ENCODE data around the gene EPG5.
"Not testable (repeated sequence)": the region's sequence is repeated elsewhere in the genome, so short reads cannot be mapped to it uniquely, and the experiment has no call there.

EPG5 gene

GRCh38 chr18:45837283-45838070, 129.7 kb downstream of the EPG5 start:
- DNase-seq, result peak; percentile 54
- ATAC-seq, result peak; percentile 74

- DNase-seq, result no peak
- ATAC-seq, result no peak
Measured at GRCh38 chr18:45836242-45837205, 130.6 kb downstream of the EPG5 start.

- DNase-seq, result no peak
Measured at GRCh38 chr18:45835057-45835636, 132.0 kb downstream of the EPG5 start.

DNA sequence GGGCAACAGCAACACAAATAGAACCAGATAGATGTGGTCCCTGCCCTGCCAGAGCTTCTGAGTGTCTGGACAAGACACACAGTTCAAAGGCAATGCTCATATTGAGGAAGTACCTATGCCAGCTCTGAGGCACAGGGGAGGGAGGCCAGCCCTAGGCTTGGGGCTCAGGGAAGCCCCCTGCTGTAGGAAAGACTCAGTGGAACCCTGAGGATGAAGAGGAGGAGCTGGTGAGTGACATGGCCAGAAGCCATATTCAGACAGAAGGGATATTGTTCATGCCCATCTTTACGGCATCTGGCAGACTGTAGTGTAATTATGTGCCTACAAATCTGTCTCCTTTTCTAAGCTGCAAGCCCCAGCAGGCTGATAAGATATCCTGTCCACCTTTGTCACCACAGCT, 132.8 kb downstream of the EPG5 start:
- ATAC-seq (no peak), DNase-seq (no peak)

More at GRCh38 chr18:45835057-45835636, 132.0 kb downstream of the EPG5 start:
- no peak for ATAC-seq

- DNase-seq, result no peak
- ATAC-seq, result no peak
Measured at GRCh38 chr18:45833846-45834245, 133.3 kb downstream of the EPG5 start.

DNA sequence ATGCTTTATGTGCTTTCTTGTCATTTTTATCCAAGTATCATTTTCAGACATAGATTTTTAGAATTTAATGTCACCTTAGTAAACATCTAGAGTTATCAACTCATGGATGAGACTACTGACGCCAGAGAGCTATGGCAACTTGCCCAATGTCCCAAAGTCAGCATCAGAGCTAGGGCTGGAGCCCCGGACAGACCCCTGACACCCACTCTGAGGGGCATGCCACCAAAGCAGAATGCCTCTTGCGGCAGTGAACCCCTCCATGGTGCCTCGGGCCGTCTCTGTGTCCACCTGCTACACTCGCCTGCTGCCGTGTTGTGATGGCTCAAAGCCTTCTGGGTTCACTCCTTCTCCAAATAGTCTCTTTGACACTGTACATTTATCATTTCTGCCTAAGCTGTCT, 136.2 kb downstream of the EPG5 start:
- ATAC-seq, result no peak
- DNase-seq, result no peak

- ATAC-seq (no peak), DNase-seq (no peak)
Measured at GRCh38 chr18:45829855-45830254, 137.3 kb downstream of the EPG5 start.

- ATAC-seq, result no peak
- no peak for DNase-seq
Measured at GRCh38 chr18:45828917-45829811, 138.0 kb downstream of the EPG5 start.

DNA sequence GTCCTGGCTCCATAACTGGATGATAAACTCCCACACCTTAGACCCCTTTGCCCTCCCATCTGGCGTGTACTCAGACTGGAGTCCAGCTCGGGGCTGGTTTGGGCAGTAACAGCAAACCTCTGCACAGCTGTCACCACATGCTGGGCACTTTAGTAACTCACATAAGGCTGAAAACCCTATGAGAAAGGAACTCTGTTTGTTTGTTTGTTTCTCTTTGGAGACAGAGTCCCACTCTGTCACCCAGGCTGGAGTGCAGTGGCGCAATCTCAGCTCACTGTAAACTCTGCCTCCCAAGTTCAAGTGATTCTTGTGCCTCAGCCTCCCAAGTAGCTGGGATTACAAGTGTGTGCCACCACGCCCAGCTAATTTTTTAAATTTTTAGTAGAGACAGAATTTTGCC, 140.4 kb downstream of the EPG5 start:
- not testable (repeated sequence) for ATAC-seq, DNase-seq

GRCh38 chr18:45826084-45826483, 141.0 kb downstream of the EPG5 start:
- ATAC-seq, result no peak
- DNase-seq, result no peak

DNA sequence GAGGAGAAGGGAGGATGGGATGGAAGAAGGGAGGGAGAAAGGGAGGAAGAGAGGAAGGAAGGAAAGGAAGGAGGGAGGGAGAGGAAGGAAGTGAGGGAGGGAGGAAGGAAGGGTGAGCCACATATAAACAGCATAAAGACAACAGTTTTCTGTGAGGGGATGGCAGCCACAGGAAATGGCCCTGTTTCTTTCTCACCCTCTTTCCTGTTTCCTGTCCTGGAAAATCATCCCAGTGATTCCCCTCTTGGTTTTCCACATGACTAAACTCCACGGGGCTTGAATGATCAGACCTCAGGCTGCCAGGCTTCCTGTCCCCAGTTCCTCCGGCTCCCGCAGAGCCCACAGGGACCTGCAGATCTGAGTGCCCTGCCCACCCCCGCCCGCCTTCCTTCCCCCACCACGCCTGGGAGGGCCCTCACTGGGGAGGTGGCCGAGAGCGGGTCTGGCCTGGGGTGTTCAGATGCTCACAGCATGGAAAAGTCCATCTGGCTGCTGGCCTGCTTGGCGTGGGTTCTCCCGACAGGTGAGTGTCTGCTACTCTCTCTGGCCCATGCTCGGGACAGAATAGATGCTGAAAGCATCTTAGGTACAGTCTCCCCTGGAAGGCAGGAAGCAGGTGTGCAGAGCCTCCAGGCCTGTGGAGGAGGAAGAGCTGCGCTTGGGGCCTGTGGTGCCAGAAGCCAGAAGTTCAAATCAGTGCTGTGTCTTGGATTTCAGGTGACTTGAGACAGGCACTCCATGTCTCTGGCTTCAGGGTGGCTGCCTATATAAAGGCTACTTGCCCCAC, 141.7 kb downstream of the EPG5 start, which contains the start of gene SIGLEC15:
Gene SIGLEC15, plus strand, starts transcription at position 418 of the 787 bp plus-strand sequence. Its CDS starts 54 bp downstream, at position 472.
- ATAC-seq, result no peak

DNA sequence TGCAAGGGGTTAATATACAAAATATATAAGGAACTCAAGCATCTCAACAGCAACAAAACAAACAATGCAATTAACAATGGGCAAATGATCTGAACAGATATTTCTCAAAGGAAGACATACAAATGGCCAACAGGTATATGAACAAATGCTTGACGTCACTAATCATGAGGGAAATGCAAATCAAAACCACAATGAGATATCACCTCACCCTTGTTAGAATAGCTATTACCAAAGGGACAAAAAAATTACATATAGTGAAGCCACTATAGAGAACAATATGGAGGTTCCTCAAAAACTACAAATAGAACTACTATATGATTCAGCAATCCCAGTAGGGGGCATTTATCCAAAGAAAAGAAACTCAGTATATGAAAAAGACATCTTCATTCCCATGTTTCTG, 145.4 kb downstream of the EPG5 start:
- DNase-seq, result no peak
- no peak for ATAC-seq

More for the DNA sequence above, 141.7 kb downstream of the EPG5 start, which contains the start of gene SIGLEC15:
- DNase-seq, result no peak

GRCh38 chr18:45821026-45821425, 146.1 kb downstream of the EPG5 start:
- DNase-seq (no peak), ATAC-seq (no peak)

GRCh38 chr18:45820106-45820745, 146.9 kb downstream of the EPG5 start:
- ATAC-seq, result no peak
- no peak for DNase-seq

- DNase-seq, ATAC-seq: not testable (repeated sequence)
Measured at GRCh38 chr18:45818765-45819164, 148.4 kb downstream of the EPG5 start.

DNA sequence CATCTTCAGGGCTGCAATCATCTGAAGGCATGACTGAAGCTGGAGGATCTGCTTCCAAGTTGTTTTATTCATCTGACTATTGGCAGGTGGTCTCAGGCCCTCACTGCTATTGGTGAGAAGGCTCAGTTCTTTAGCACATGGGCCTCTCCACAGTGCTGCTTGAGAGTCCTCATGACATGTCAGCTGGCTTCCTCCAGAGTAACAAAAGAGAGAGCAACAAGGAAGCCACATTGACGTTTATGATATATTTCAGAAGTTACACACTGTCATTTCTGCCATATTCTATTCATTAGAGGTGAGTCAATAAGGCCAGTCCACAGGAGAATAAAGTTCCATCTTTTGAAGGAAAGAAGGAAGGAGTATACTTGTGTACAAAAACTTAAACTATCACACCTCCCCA, 149.6 kb downstream of the EPG5 start:
- no peak for ATAC-seq
- no peak for DNase-seq

GRCh38 chr18:45814733-45815132, 152.4 kb downstream of the EPG5 start:
- not testable (repeated sequence) for DNase-seq, ATAC-seq

DNA sequence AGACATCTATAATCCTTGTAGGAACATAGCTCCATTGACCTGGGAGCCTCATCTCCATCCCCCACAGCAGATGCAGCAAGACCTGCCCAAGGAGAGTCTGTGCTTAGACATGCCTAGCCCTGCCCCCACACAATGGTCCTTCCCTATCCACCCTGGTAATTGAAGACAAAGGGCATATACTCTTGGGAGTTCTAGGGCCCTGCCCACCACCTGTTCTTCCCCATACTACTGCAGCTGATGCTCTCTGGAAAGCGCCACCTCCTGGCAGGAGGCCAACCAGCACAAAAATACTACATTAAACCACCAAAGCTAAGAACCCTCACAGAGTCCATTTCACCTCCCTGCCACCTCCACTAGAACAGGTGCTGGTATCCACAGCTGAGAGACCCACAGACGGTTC, 160.0 kb downstream of the EPG5 start:
- ATAC-seq, result not testable (repeated sequence)

GRCh38 chr18:45806226-45806625, 160.9 kb downstream of the EPG5 start:
- ATAC-seq (no peak), DNase-seq (no peak)

More for the DNA sequence above, 160.0 kb downstream of the EPG5 start:
- peak; percentile 31 for DNase-seq

DNA sequence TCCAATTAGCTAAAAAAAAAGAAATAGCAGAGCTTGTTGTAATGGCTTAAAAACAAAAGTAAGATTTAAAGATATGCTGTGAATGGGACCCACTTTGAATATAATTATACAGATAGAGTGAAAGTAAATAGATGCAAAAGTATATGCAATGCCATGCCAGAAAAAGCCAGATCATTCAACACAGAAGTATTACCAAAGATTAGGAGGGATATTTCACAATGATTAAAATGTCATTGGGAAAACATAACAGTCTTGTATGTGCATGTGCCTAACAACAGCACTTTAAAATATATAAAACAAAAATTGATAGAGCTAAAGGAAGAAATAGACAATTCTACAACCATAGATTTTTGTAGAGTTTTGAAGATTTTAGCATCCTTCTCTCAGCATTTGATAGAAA, 161.6 kb downstream of the EPG5 start:
- no peak for DNase-seq
- ATAC-seq, result no peak
